HepG2 (cell line): ENCODE measurements around the gene HNRNPF. TPM values are rescaled to one million over a fixed set of nuclear protein-coding genes. Genes with fewer than 3 reads are reported as not detected.

ENCODE experiments used
- ATM ChIP-seq: fragments of 450-650 bp; IDR thresholded peaks from 2 replicates; pipeline ENCODE4 v1.7.1; 2017; ENCODE audit warnings: mild to moderate bottlenecking, borderline replicate concordance
- CEBPZ ChIP-seq: IDR thresholded peaks from 2 replicates; pipeline ENCODE4 v1.6.1; 2012; ENCODE audit warnings: low read length, improper control_type of control experiment
- EED ChIP-seq: sonication (generic); formaldehyde crosslinking; IDR thresholded peaks from 2 replicates; pipeline ENCODE4 v1.5.0; 2020; ENCODE audit warnings: mild to moderate bottlenecking, missing genetic modification reagents
- MAFF ChIP-seq: IDR thresholded peaks from 2 replicates; pipeline ENCODE4 v1.6.1; 2011; ENCODE audit warnings: low read depth, low read length, improper control_type of control experiment
- MIER3 ChIP-seq: IDR thresholded peaks from 2 replicates; pipeline ENCODE4 v1.6.1; 2016; ENCODE audit warnings: missing compliant biosample characterization, borderline replicate concordance
- MZF1 ChIP-seq: sonication (generic); formaldehyde crosslinking; IDR thresholded peaks from 2 replicates; pipeline ENCODE4 v1.8.1; 2023; ENCODE audit warnings: mild to moderate bottlenecking, missing genetic modification reagents, borderline replicate concordance
- RCOR2 ChIP-seq: IDR thresholded peaks from 2 replicates; pipeline ENCODE4 v1.6.1; 2016; ENCODE audit warnings: missing biosample characterization, missing genetic modification reagents
- SMAD1 ChIP-seq: sonication (generic); formaldehyde crosslinking; IDR thresholded peaks from 2 replicates; pipeline ENCODE4 v1.4.0; 2020; ENCODE audit warnings: missing genetic modification reagents, low read depth, mild to moderate bottlenecking, borderline replicate concordance
- SMC3 ChIP-seq: IDR thresholded peaks from 2 replicates; pipeline ENCODE4 v1.6.1; 2011; ENCODE audit warnings: low read length, improper control_type of control experiment
- ZBTB49 ChIP-seq: sonication (generic); formaldehyde crosslinking; IDR thresholded peaks from 2 replicates; pipeline ENCODE4 v1.4.0; 2020; ENCODE audit warnings: missing genetic modification reagents, borderline replicate concordance
- ZEB1 ChIP-seq: IDR thresholded peaks from 2 replicates; pipeline ENCODE4 v1.6.1; 2012; ENCODE audit warnings: mild to moderate bottlenecking, low read depth, inconsistent platforms; ENCODE audit not compliant: insufficient replicate concordance
- ZMYM3 ChIP-seq: sonication (generic); formaldehyde crosslinking; IDR thresholded peaks from 2 replicates; pipeline ENCODE4 v1.5.1; 2020; ENCODE audit warnings: mild to moderate bottlenecking, missing genetic modification reagents
- ZNF362 ChIP-seq: sonication (generic); formaldehyde crosslinking; IDR thresholded peaks from 2 replicates; pipeline ENCODE4 v1.4.0; 2020; ENCODE audit warnings: missing genetic modification reagents, mild to moderate bottlenecking, borderline replicate concordance
- ZNF782 ChIP-seq: sonication (generic); formaldehyde crosslinking; IDR thresholded peaks from 2 replicates; pipeline ENCODE4 v1.4.0; 2020; ENCODE audit warnings: missing genetic modification reagents, mild to moderate bottlenecking, borderline replicate concordance
- ZNF788 ChIP-seq: sonication (generic); formaldehyde crosslinking; IDR thresholded peaks from 2 replicates; pipeline ENCODE4 v1.5.0; 2020; ENCODE audit warnings: mild to moderate bottlenecking, missing genetic modification reagents, borderline replicate concordance
- ZZZ3 ChIP-seq: sonication (generic); formaldehyde crosslinking; IDR thresholded peaks from 2 replicates; pipeline ENCODE4 v1.4.0; 2020; ENCODE audit warnings: missing genetic modification reagents, mild to moderate bottlenecking, borderline replicate concordance
- polyA plus RNA-seq, 8 experiments: library from polyadenylated mRNA; depleted of rRNA in 3 of 8; stranded (reverse) in 7 of 8; unstranded in 1 of 8; fragments of >200 nt; fragmentation: Illumina TruSeq in 4 of 8; extraction: Trizol in 4 of 8; gene quantifications; 2 replicates each; pipeline versions ENCODE4 v1.2.1 to v1.2.3, GENCODE V29; 2011 to 2016; ENCODE audit warnings: low read depth in 4 of 8, missing spikeins in 1 of 8, mixed read lengths in 1 of 8; ENCODE audit not compliant: insufficient read depth in 1 of 8
- total RNA-seq, 5 experiments: library from RNA; depleted of rRNA; stranded (reverse); fragments of >200 nt; fragmentation: Illumina TruSeq; extraction: Trizol; gene quantifications; 2 replicates each; pipeline ENCODE4 v1.2.3, GENCODE V29; 2016; ENCODE audit warnings: low read depth in 1 of 5
- TF ChIP-seq, protein P1 (sequence below): fragments of 450-650 bp; IDR thresholded peaks from 2 replicates; pipeline ENCODE4 v1.6.1; 2017; ENCODE audit warnings: mild to moderate bottlenecking
- TF ChIP-seq, protein P2 (sequence below): sonication (generic); formaldehyde crosslinking; IDR thresholded peaks from 2 replicates; pipeline ENCODE4 v1.4.0; 2020; ENCODE audit warnings: mild to moderate bottlenecking, missing genetic modification reagents

HNRNPF gene
- total and polyA plus RNA-seq, 2 of the 13 experiments (the other 11 are each of a cell fraction or from before 2014, with no cell fraction given) = 166 to 308 TPM

DNA sequence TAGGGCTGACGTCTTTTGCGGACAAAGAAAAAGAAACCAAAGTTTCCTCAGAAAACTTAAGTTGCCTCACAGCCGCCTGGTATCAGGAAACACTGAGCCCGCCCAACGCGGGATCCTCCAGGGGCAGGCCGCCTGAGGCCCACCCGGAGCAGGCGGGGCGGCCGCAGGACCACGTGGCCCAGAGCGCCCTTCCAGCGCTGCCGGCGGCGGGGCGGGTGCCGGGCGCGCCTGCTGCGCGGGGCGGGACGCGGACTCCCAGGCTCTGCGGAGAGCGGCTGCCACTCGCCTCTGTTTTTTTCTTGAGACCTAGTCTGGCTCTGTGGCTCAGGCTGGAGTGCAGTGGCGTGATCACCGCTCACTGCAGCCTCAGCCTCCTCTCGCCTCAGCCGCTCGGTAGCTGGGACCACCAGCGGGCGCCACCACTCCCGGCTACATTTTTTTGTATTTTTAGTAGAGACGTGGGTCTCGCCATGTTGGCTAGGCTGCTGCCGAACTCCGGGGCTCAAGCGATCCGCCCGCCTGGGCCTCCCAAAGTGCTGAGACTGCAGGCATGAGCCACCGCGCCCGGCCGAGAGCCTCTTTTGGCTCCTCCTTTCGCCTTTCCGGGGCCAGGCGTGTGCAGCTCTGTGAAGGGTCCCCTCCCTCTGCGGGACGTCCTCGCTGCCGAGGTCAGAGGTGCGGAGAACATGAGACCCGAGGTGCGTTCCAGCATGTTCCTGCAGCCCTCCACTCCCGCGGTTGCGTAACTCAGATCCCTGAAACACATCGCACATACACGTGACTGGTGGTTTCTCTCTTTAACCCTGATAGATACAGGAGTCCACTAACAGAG is 11.6 kb upstream of the HNRNPF start (continued):
- TF ChIP-seq, protein P1, sequence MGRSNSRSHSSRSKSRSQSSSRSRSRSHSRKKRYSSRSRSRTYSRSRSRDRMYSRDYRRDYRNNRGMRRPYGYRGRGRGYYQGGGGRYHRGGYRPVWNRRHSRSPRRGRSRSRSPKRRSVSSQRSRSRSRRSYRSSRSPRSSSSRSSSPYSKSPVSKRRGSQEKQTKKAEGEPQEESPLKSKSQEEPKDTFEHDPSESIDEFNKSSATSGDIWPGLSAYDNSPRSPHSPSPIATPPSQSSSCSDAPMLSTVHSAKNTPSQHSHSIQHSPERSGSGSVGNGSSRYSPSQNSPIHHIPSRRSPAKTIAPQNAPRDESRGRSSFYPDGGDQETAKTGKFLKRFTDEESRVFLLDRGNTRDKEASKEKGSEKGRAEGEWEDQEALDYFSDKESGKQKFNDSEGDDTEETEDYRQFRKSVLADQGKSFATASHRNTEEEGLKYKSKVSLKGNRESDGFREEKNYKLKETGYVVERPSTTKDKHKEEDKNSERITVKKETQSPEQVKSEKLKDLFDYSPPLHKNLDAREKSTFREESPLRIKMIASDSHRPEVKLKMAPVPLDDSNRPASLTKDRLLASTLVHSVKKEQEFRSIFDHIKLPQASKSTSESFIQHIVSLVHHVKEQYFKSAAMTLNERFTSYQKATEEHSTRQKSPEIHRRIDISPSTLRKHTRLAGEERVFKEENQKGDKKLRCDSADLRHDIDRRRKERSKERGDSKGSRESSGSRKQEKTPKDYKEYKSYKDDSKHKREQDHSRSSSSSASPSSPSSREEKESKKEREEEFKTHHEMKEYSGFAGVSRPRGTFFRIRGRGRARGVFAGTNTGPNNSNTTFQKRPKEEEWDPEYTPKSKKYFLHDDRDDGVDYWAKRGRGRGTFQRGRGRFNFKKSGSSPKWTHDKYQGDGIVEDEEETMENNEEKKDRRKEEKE = no peak
- TF ChIP-seq RCOR2 (CRISPR knock-in tag) (peak; percentile 89), ZBTB49 (CRISPR knock-in tag) (peak; percentile 78; the same call in 1 of the 2 replicates), SMC3 (no peak; the same call in 1 of the 2 replicates), ZEB1 (no peak), MZF1 (CRISPR knock-in tag) (no peak), MIER3 (CRISPR knock-in tag) (peak; percentile 99), ZZZ3 (peak; percentile 71; the same call in 1 of the 2 replicates), ZNF782 (CRISPR knock-in tag) (peak; percentile 97), EED (CRISPR knock-in tag) (peak; percentile 92), ZNF788 (peak; percentile 93), MAFF (no peak), ZMYM3 (CRISPR knock-in tag) (peak; percentile 96), SMAD1 (CRISPR knock-in tag) (peak; percentile 95; the same call in 1 of the 2 replicates), CEBPZ (no peak), ZNF362 (CRISPR knock-in tag) (peak; percentile 81; the same call in 1 of the 2 replicates), ATM (peak; percentile 47; the same call in 1 of the 2 replicates)
- TF ChIP-seq, protein P2, sequence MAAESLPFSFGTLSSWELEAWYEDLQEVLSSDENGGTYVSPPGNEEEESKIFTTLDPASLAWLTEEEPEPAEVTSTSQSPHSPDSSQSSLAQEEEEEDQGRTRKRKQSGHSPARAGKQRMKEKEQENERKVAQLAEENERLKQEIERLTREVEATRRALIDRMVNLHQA = no peak
